Measurements from ENCODE around the gene SHLD2.
"Not testable (repeated sequence)": the region's sequence is repeated elsewhere in the genome, so short reads cannot be mapped to it uniquely, and the experiment has no call there.

Gene SHLD2

GRCh38 chr10:87149020-87149609 lies 54.1 kb downstream of the SHLD2 start:
- not testable (repeated sequence) for DNase-seq

GRCh38 chr10:87151516-87151915 lies 56.5 kb downstream of the SHLD2 start:
- DNase-seq, result not testable (repeated sequence)

- DNase-seq, result not testable (repeated sequence)
Observed at GRCh38 chr10:87156841-87157240, 61.8 kb downstream of the SHLD2 start.

- DNase-seq, result peak; percentile 1
Observed at GRCh38 chr10:87157821-87158220, 62.8 kb downstream of the SHLD2 start.

GRCh38 chr10:87162703-87163293 lies 67.8 kb downstream of the SHLD2 start:
- not testable (repeated sequence) for DNase-seq

GRCh38 chr10:87163414-87163813 lies 68.4 kb downstream of the SHLD2 start:
- not testable (repeated sequence) for DNase-seq

GRCh38 chr10:87169857-87170256 lies 74.9 kb downstream of the SHLD2 start:
- not testable (repeated sequence) for DNase-seq

GRCh38 chr10:87170705-87171104 lies 75.7 kb downstream of the SHLD2 start:
- DNase-seq, result not testable (repeated sequence)

- not testable (repeated sequence) for DNase-seq
Observed at GRCh38 chr10:87171670-87172069, 76.7 kb downstream of the SHLD2 start.

- not testable (repeated sequence) for DNase-seq
Observed at GRCh38 chr10:87172178-87172577, 77.2 kb downstream of the SHLD2 start.

GRCh38 chr10:87177587-87177986 lies 82.6 kb downstream of the SHLD2 start:
- not testable (repeated sequence) for DNase-seq

- not testable (repeated sequence) for DNase-seq
Observed at GRCh38 chr10:87184421-87184820, 89.4 kb downstream of the SHLD2 start.

- DNase-seq, result not testable (repeated sequence)
Observed at GRCh38 chr10:87186016-87186415, 91.0 kb downstream of the SHLD2 start.

- not testable (repeated sequence) for DNase-seq
Observed at GRCh38 chr10:87187573-87187972, 92.6 kb downstream of the SHLD2 start.

- not testable (repeated sequence) for DNase-seq
Observed at GRCh38 chr10:87191841-87192240, 96.8 kb downstream of the SHLD2 start.

- DNase-seq, result peak; percentile 91
Observed at GRCh38 chr10:87200924-87201323, 105.9 kb downstream of the SHLD2 start.

- DNase-seq, result not testable (repeated sequence)
Observed at GRCh38 chr10:87204801-87205200, 109.8 kb downstream of the SHLD2 start.

- DNase-seq, result not testable (repeated sequence)
Observed at GRCh38 chr10:87206922-87207321, 111.9 kb downstream of the SHLD2 start.

- not testable (repeated sequence) for DNase-seq
Observed at GRCh38 chr10:87210309-87210708, 115.3 kb downstream of the SHLD2 start.

- peak; percentile 81 for DNase-seq
Observed at GRCh38 chr10:87211848-87212247, 116.8 kb downstream of the SHLD2 start.

- DNase-seq, result not testable (repeated sequence)
Observed at GRCh38 chr10:87213150-87213765, 118.3 kb downstream of the SHLD2 start.

GRCh38 chr10:87213806-87214205 lies 118.8 kb downstream of the SHLD2 start:
- not testable (repeated sequence) for DNase-seq

- DNase-seq, result not testable (repeated sequence)
Observed at GRCh38 chr10:87216120-87216519, 121.1 kb downstream of the SHLD2 start.

- not testable (repeated sequence) for DNase-seq
Observed at GRCh38 chr10:87219370-87219769, 124.4 kb downstream of the SHLD2 start.

All from NCI-H226 (cell line).